GM18858 (cell line): ENCODE measurements around the gene DLGAP1.
A peak's percentile ranks its signal among the peaks of the same experiment; 100 is the strongest.
"Not testable (repeated sequence)": the region's sequence is repeated elsewhere in the genome, so short reads cannot be mapped to it uniquely, and the experiment has no call there.

Experiments used
- ATAC-seq: cut with Tn5 transposase; IDR thresholded peaks from one replicate; pipeline ENCODE4 v1.9.1; 2021; ENCODE audit not compliant: unreplicated experiment

DLGAP1 gene

GRCh38 chr18:3493501-3494244, 961.4 kb downstream of the DLGAP1 start:
- no peak for ATAC-seq

GRCh38 chr18:3492721-3493120, 962.4 kb downstream of the DLGAP1 start:
- no peak for ATAC-seq

- no peak for ATAC-seq
These were observed 963.0 kb downstream of the DLGAP1 start for GRCh38 chr18:3491981-3492555.

- ATAC-seq, result no peak
These were observed 965.6 kb downstream of the DLGAP1 start for GRCh38 chr18:3489462-3489861.

GRCh38 chr18:3486512-3486911, 968.6 kb downstream of the DLGAP1 start:
- no peak for ATAC-seq

GRCh38 chr18:3485153-3486149, 969.7 kb downstream of the DLGAP1 start:
- ATAC-seq, result no peak

GRCh38 chr18:3482258-3482657, 972.8 kb downstream of the DLGAP1 start:
- no peak for ATAC-seq

GRCh38 chr18:3481696-3482210, 973.4 kb downstream of the DLGAP1 start:
- no peak for ATAC-seq

GRCh38 chr18:3480827-3481573, 974.1 kb downstream of the DLGAP1 start:
- ATAC-seq, result no peak

- no peak for ATAC-seq
These were observed 975.1 kb downstream of the DLGAP1 start for GRCh38 chr18:3479978-3480509.

- ATAC-seq, result no peak
These were observed 976.7 kb downstream of the DLGAP1 start for GRCh38 chr18:3478262-3478978.

GRCh38 chr18:3472681-3473544, 982.2 kb downstream of the DLGAP1 start:
- peak; percentile 97 for ATAC-seq

- ATAC-seq, result not testable (repeated sequence)
These were observed 983.0 kb downstream of the DLGAP1 start for GRCh38 chr18:3472121-3472520.

- ATAC-seq, result no peak
These were observed 983.9 kb downstream of the DLGAP1 start for GRCh38 chr18:3471141-3471648.

GRCh38 chr18:3468833-3469232, 986.3 kb downstream of the DLGAP1 start:
- ATAC-seq, result no peak

GRCh38 chr18:3468066-3468705, 986.9 kb downstream of the DLGAP1 start:
- no peak for ATAC-seq

GRCh38 chr18:3466872-3467271, 988.2 kb downstream of the DLGAP1 start:
- ATAC-seq, result no peak

- ATAC-seq, result no peak
These were observed 989.1 kb downstream of the DLGAP1 start for GRCh38 chr18:3466045-3466444.
